NCI-H526 treated with DMSO at 0.1 percent for 48 hours (cell line): ENCODE data around the gene ERBB4.
"Not testable (repeated sequence)": the region's sequence is repeated elsewhere in the genome, so short reads cannot be mapped to it uniquely, and the experiment has no call there.

Experiments used
- DNase-seq: peaks from one replicate; lab custom pipeline; 2025; lab: John Stamatoyannopoulos, UW

Gene ERBB4

DNA sequence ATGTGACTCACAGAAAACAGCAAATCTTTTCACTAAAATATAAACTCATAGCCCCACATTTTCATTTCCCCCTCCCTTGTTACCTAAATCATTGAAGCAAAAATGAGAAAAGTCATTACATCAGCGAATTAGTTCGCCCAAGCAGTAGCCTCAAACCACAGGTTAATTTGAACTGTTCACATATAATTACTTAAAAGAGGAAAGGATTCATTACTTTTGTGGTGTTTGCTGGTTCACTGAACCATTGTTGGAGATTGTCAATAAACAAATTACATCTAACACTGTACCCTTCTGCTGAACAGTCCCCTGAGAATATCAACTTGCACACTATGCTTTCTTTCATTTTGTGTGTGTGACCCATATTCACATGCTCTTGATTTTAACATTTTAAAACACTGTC, 238.7 kb downstream of the ERBB4 start:
- peak; percentile 14 for DNase-seq

DNA sequence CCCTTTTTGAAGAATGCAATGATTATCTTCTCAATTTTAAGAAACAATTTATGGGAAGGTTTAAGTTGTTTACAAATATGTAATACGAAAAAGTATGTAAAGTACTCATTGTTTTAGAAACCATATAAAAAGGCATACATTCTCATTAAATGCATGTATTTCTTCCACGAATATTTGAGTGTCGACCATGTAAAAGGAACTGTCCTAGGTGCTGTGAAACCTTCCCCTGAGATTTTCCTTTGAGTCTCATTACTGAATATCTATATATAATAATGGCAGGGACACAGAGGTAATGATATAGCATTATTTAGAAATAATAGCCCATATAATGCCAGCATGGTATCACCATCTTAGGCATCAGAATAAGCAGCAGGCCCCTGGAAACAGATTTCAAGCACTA, 239.3 kb downstream of the ERBB4 start:
- DNase-seq: no peak

DNA sequence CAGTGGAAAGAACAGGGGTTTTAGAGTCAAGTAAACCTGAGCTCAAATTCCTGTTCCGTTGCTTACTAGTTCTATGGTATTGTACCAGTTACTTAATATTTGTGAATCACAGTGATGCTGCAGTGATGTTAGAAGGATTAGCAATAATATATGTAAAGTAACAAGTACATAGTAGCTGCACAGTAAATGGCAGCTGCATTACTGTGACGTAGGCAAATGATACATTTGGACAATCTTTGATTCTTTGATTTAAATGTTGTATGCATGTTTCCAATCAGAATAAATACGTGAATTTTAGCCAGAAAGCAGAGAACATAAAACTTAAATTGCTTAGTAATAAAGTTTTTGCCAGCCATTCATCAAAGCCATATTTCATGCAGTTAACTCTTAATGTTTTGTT, 243.0 kb downstream of the ERBB4 start:
- no peak for DNase-seq

DNA sequence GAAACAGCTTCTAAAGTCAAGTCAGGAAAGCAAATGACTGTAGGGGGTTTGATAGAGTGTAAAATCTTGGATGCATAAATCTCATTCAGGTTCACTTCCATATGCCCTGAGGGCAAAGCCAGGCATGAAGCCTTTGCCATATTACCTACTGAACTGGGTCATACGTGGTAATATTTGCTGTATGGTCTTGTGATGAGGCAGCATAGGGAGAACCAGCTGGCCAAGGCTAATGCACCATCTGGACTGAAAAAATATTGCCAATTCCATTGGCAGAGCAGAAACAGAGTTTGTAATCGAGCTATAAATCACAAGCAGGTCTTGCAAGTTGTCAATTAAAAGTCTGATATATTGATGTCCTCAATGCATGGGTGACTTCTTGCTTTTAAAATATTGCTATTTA, 243.8 kb downstream of the ERBB4 start:
- DNase-seq: no peak

DNA sequence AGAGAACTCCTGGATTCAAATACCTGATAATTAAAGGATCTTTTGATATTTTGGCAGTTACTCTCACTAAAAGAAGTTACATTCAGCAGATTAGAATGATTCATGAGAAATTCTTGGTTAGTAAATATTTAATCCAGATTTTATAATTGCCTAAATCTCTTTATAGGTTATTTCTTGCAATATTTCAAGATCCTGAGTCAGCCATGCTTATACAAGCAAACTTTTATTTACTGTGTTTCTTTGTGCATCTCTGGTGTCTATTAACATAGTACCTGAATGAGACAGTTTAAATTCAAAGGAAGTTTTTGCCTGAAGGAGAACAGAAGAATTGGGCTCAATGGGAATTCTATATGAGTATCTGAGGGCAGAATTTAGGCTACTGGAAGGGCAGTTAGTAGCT, 249.3 kb downstream of the ERBB4 start:
- no peak for DNase-seq

DNA sequence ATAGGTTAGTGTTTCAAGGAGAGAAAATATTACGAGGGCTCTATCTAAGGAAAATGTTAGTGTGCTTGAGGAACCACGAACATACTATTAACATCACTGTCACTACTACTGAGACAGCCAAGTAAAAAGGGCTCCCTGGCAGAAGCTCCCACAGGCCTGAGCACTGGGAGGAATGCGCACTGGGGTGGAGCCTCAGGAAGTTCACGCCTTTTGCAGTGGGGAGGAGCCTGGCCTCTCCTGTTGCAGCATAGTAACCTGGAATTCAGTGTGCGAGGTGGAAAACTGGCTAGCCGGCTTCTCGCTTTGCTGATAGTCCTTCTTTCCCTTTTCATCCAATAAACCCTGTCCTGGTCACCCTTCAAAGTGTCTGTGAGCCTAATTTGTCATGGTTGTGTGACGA, 250.3 kb downstream of the ERBB4 start:
- DNase-seq: no peak

DNA sequence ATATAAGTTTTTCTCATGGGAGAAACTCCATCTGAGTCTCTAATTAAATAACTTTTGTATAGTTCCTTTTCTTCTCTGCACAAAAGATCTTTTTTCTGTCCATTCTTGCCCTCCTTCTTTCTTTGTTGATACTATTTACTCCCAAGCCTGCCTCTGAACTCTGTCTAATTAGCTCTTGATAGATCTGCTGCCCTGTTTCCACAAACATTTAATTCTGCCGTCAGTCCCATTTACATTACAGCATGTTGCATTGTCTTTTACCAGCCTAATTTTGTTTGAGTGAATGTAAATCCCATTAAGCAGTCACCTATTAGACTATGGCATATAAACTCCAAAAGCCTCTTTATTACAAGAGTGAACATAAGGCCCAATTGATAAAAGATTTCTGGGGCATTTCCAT, 254.4 kb downstream of the ERBB4 start:
- no peak for DNase-seq

DNA sequence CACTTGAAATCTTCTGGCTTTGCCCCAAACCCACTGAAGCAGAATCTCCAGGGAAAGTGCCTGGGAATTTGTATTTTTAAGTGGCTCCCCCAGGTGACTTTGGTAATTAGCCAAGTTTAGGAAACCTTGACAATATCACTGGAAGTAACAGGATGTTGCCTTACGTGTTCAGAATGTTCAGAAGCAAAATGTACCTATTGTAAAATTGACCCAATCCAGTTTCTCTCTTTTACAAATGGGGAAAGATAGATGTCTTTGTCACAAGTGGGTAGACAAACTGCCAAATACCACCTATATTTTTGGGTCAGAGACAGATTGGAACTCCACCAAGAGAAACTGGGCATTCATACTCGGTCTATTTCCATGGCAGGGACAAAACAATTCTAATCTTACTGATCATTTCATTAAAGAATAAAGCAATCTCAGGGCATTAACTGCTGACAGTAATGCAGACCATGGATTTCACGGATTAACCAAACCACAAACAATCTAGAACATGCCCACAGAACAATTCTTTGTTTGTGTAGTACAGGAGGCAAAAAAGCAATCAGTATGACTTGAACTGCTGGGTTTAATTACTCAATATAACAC, 255.8 kb downstream of the ERBB4 start:
- DNase-seq: no peak

DNA sequence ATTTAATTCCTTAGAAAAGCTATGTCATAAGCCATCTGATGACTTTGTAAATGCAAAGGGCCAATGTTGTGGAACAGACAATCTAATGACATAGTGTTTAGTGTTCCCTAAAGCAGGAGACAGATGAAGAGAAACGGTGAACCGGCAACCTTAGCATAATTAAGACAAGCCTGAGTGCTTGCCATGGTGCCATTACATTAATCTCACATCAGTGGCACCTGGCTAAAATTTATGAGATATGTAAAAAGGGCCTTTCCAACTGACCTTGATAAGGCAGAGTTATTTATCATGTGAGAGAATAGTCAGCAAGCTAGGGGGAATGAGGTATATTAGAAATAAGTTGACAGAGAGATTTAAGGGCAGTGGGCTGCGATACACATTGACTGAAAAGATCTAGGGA, 261.8 kb downstream of the ERBB4 start:
- DNase-seq: peak; percentile 66

DNA sequence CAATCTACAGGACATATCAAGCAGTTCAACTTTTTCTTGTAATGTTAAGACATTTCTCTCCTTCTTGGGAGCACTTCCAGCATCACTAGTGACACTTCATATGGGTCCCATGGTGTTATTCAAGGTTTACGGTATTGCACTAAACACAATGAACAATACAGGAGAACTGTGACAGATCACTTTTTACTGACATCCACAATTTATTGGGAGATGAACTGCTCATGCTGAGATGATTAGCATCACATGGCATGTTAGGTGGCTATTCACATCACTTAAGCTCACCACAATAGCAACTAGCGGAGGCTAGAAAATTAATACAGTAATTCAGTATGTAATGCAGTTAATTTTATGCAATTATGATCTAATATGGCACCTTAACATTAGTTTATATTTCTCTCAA, 264.4 kb downstream of the ERBB4 start:
- DNase-seq: no peak

DNA sequence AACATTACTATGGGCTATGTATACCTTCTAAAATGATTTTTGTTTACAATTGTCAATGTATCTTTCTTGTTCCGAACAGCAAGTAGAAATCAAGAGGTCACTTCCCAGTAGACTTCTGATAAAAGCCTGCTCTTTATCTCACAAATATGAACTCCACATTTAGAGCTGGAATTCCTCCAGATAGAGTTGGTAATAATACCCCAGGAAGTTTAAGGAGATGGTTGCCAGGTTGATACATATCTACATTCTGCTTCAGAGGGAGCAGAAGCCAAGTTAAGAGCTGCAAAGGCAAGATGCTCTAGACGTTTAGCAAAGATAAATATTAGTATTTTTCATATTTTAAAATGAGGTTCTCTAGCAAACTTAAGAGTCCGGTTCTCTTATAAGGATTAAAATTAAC, 267.0 kb downstream of the ERBB4 start:
- DNase-seq: no peak

DNA sequence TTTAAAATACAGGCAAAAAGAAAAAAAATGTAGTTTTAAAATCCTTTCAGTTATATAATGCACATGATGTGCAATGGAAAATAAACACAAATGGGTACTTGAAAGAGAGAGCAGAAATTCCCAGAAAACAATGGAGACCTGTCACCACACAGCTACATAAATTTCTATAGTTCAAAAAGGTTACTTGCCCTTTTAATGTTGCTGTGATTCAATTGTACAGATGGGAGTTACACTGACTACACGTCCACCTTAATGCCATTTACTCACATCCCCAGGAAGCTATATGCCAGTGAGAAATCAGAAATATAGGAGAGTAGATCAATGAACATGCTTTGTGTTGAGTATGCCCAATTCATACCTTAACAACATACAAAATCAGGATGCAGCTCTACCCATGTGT, 269.6 kb downstream of the ERBB4 start:
- no peak for DNase-seq

DNA sequence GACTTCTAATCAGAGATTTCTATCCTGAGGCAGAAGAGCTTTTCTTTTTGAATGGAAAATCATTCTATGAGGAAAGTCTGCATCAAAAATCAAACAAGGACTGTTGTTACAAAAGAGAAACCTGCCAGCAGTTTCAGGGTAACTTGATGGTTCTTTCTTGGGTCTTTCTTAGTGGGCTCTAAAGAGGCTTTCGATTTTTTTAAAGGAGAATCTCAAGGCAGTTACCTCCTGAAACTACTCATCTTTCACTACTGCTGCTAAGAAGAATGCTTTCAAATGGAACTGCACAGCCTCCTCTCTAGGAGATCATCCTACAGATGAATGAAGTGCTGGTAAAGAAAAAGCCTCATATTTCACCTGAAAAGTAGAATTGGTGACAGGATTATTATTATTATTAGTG, 272.3 kb downstream of the ERBB4 start:
- no peak for DNase-seq

DNA sequence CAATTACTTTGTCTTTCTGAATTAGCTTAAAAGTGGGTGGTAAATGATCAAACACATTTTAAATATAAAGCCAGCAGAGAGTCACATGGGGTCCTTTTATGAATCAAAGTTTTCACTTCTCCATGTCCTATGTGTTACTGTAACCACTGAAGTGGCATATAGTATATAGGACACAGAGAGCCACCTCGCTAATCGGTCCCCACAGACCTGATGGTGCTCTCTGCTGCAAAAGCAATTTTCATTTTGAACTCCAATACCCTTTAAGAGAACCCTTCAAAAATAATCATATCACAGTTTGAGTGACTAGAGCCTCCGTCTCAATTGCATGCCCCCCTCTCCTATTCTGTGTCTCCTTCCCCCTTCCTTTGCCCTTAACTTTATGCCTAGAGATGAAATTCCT, 272.8 kb downstream of the ERBB4 start:
- no peak for DNase-seq

DNA sequence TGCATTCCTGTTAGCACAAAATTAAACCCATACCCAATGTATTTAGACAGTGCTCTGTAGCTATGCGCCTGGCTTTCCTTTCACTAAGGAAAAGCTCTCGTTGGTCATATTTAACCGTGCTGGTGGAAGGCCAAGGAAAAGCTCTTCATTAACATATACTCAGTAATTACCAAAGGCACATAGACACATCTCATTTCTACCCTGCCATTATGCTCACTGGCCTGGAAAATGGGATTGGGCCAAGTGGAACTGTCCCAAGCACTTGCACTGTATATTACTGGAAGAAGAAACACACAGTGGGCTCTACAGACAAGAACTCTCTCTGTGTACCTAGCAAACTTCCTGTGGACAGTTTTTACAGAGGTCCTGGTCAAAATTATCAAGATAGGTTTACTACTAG, 274.4 kb downstream of the ERBB4 start:
- DNase-seq: no peak

DNA sequence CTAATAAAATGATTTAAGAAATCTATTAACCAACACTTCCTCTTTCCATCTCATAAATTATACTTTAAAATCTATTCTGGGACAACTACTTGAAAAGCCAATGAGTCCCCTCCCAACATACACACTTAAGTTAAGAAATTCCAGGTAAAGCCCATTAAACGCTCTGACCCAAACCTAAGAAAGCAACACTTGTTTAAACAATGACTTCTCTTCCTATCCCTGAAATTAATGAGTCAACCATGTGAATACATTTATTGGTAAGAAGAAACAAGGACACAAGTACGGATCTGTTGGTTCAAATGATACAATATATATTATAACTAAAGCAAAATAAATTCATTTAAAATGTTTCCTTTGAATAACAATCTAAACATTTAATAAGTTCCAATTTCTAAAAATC, 279.4 kb downstream of the ERBB4 start:
- DNase-seq: no peak

DNA sequence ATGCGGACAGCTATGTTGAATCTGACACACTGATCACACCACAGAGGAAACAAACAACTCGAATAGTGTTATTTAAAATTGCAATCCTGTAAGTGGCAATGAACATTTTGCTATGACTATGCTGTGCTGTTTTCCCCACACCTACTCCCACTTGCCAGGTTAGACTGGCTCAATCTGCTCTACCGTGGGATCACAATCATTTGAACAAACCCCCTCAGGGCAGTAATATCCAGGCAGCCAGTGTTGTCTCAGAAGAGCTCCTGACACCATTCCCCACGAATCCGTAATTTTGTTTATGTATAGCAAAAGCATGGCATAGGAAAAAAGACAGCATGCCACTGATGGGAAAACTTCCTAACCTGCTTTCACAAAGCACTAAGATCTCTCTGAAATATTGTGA, 284.3 kb downstream of the ERBB4 start:
- DNase-seq: peak; percentile 64

DNA sequence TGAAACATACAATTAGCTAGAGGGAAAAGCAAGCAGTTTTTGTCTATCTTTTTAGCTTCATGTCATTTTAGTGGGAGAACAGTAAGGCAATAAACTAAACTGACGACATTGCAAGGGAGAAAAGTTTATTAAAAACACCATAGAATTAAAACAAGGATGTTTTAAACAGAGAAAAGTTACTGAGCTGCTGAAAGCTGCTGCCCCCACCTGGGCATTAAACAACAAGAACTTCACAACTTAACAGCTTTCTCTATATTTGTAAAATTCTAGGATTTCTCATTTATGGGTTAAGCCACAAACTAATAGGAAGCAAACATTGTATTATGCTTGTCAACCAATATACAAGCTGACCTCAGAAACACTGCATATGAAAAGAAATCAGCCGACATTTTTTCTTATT, 289.2 kb downstream of the ERBB4 start:
- DNase-seq: no peak

DNA sequence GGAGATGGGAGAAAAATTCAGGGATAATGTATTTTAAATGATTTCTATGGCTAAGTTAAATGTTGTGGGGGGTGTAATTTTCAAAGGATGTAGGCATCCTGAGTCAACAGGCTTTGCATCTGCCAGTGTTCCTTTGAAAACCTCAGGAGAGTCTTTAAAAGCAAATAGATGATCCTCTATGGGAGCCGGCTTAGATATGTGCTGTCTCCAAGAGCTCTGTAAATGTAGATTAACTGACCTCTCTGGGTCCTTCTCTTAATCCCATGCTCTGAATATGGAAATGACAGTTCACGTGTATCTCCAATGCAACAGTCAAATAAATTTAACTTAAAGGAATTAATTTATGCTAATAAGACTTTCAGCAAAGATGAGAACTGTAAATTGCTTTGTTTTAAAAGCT, 292.7 kb downstream of the ERBB4 start:
- no peak for DNase-seq

DNA sequence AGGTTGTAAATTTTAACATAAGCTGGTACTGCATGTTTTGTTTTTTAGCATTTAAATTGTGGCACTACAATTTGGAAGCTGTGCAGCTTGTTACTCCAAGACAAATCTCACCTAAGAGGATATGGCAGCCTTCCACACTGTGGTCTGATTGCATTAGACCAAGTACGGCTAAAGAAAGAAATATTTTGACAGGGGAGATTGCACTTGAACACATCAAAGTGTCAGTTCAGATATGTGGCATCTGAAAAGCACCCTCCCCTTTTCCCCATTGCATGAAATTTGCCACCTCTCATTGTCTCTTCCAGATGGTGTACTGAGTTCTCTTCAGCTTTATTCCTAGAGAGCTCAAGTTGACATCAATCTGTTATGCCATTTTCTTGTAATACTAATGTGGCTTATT, 295.9 kb downstream of the ERBB4 start:
- DNase-seq: no peak

DNA sequence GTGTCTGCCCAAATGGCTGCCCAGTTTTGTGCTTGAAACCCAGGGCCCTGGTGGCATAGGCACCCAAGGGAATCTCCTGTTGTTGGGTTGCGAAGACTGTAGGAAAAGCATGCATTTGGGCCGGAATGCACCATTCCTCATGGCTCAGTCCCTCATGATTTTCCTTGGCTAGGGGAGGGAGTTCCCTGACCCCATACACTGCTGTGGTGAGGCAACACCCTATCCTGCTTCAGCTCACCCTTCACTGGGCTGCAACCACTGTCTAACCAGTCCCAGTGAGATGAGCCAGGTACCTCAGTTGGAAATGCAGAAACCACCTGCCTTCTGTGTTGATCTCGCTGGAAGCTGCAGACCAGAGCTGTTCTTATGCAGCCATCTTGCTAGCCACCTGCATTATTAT, 300.4 kb downstream of the ERBB4 start:
- not testable (repeated sequence) for DNase-seq

DNA sequence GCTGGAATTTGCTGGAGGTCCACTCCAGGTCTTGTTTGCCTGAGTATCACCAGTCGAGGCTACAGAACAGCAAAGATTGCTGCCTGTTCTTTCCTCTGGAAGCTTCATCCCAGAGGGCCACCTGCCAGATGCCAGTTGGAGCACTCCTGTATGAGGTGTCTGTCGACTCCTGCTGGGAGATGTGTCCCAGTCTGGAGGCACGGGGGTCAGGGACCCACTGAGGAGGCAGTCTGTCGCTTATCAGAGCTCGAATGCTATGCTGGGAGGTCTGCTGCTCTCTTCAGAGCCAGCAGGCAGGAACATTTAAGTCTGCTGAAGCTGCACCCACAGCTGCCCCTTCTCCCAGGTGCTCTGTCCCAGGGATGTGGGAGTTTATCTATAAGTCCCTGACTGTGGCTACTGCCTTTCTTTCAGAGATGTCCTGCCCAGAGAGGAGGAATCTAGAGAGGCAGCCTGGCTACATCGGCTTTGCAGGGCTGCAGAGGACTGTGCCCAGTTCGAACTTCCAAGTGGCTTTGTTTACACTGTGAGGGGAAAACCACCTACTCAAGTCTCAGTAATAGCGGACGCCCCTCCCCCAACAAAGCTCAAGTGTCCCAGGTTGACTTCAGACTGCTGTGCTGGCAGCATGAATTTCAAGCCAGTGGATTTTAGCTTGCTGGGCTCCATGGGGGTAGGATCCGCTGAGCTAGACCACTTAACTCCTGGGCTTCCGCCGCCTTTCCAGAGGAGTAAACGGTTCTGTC, 301.1 kb downstream of the ERBB4 start:
- no peak for DNase-seq

DNA sequence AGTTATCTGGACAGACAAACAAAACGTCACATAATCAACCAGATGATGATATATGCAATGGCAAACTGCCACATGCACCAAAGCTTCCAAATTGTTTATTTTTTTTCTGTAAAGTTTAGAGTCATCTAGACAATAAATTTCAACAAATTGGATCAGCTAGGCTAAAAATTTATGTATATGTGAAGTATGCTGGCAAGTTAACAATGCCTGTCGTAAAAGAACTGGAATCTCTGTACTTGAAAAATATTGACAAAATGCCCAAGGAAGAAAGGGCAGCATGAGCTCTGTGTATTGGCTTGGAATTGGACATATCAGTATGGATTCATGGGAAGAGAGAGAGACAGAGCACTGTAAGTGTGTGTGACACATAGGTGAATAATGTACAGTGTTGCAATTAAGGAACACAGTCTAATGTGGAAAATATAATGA, 309.8 kb downstream of the ERBB4 start:
- DNase-seq: no peak

DNA sequence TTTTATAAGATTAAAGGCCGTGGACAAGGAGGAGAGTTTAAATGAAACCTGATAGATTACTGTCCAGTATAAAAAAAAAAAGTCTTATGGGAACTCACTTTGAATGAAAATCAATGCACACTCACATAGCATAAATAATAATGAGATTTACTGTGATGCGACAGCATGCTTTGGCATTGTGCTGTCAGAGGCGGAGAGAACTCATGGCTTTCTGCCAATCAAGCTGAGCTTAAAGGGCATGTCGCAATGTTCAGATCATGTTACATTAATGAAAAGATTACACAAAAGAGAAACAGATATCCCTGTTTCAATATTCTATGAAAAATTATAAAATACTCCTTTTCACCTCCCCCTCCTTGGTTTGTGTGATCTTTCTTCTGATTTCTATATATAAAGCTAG, 310.8 kb downstream of the ERBB4 start:
- DNase-seq: no peak
